HepG2 (cell line): Measurements from ENCODE around the gene EML2. TPM values are rescaled to one million over a fixed set of nuclear protein-coding genes. Genes with fewer than 3 reads are reported as not detected.

Experiments used
- ATAC-seq: fragments of 200-7000 bp; cut with Tn5 transposase; 3 replicates; pipeline ENCODE4 v1.9.1; 2020; ENCODE audit warnings: mild to moderate bottlenecking, moderate library complexity
- BruUV-seq: library from RNA; stranded (reverse); fragments of 400-500 nt; replicated peaks from 2 replicates; lab custom pipeline; 2021; lab: Mats Ljungman, UMichigan
- CTCF ChIA-PET: fragments of 300-600 bp; formaldehyde crosslinking; extraction: SDS; loops from one replicate; lab custom pipeline; 2021; ENCODE audit warnings: low total read pairs, inconsistent platforms, low intra/inter-chr PET ratio; lab: Yijun Ruan, JAX
- POLR2A ChIA-PET: fragments of 350-600 bp; sonication (Branson Sonifier 250); formaldehyde crosslinking; loops from one replicate; lab custom pipeline; 2020; ENCODE audit warnings: antibody characterized with exemption, inconsistent platforms; lab: Yijun Ruan, JAX
- DNase-seq: peaks from one replicate; pipeline ENCODE4 v3.0.0-alpha.2; 2015; ENCODE audit warnings: low spot score
- FAIRE-seq: peaks from 3 replicates; lab custom pipeline; 2011; peaks lifted over from hg19 to GRCh38; lab: Jason Lieb, UNC
- H2AFZ ChIP-seq: one replicate; pipeline ENCODE4 v1.6.1; 2011; ENCODE audit warnings: low read length, inconsistent platforms
- H3K27ac ChIP-seq: fragments of 300-600 bp; 3 replicates; pipeline ENCODE4 v1.8.0; 2011; ENCODE audit warnings: mixed run types, mild to moderate bottlenecking, mixed read lengths, low read length, inconsistent platforms; ENCODE audit not compliant: insufficient read depth; ENCODE audit errors: extremely low read length
- H3K27me3 ChIP-seq, 2 experiments: fragments of 200-600 bp in 1 of 2; 2 replicates in 1 of 2; 3 replicates in 1 of 2; pipeline versions ENCODE4 v1.6.0 to v1.8.0; 2011; ENCODE audit warnings: low read length in 2 of 2, mild to moderate bottlenecking in 2 of 2, moderate library complexity in 2 of 2, inconsistent platforms in 1 of 2; ENCODE audit not compliant: insufficient read depth in 2 of 2, control insufficient read depth in 1 of 2
- H3K36me3 ChIP-seq, 2 experiments: fragments of 200-600 bp in 1 of 2; replicated peaks in 1 of 2; 2 replicates in 1 of 2; 3 replicates in 1 of 2; pipeline versions ENCODE4 v1.5.1 to v1.8.0; 2011; ENCODE audit warnings: low read length in 2 of 2, inconsistent platforms in 1 of 2; ENCODE audit not compliant: insufficient read depth in 2 of 2, control insufficient read depth in 1 of 2
- H3K4me1 ChIP-seq: 2 replicates; pipeline ENCODE4 v1.5.1; 2012; ENCODE audit warnings: low read length, inconsistent platforms; ENCODE audit not compliant: insufficient read depth
- H3K4me2 ChIP-seq: 2 replicates; pipeline ENCODE4 v1.6.0; 2011; ENCODE audit warnings: low read depth, low read length, inconsistent platforms
- H3K4me3 ChIP-seq, 3 experiments: fragments of 200-600 bp in 1 of 3; sonication (generic), shearing (Covaris generic) in 1 of 3; replicated peaks in 1 of 3; 2 replicates each; pipeline ENCODE4 v1.5.1; 2011 to 2016; ENCODE audit warnings: low read length in 3 of 3, inconsistent platforms in 2 of 3, low read depth in 2 of 3, mild to moderate bottlenecking in 2 of 3, control low read depth in 1 of 3, mixed read lengths in 1 of 3; ENCODE audit not compliant: insufficient read depth in 1 of 3
- H3K79me2 ChIP-seq: one replicate; pipeline ENCODE4 v1.6.1; 2011; ENCODE audit warnings: low read length, inconsistent platforms; ENCODE audit not compliant: insufficient read depth
- H3K9ac ChIP-seq: 2 replicates; pipeline ENCODE4 v1.6.0; 2011; ENCODE audit warnings: mild to moderate bottlenecking, low read depth, low read length, inconsistent platforms; ENCODE audit not compliant: insufficient read depth
- H3K9me3 ChIP-seq: 2 replicates; pipeline ENCODE4 v1.5.1; 2012; ENCODE audit warnings: mild to moderate bottlenecking, low read length
- H4K20me1 ChIP-seq: 2 replicates; pipeline ENCODE4 v1.6.0; 2011; ENCODE audit warnings: inconsistent platforms, mild to moderate bottlenecking, low read length, moderate library complexity; ENCODE audit not compliant: insufficient read depth
- BRD4 ChIP-seq: sonication (generic); formaldehyde crosslinking; IDR thresholded peaks from 2 replicates; pipeline ENCODE4 v1.4.0; 2020; ENCODE audit warnings: missing genetic modification reagents
- CBFB ChIP-seq: sonication (generic); formaldehyde crosslinking; IDR thresholded peaks from 2 replicates; pipeline ENCODE4 v1.4.0; 2020; ENCODE audit warnings: missing genetic modification reagents
- HOMEZ ChIP-seq: IDR thresholded peaks from 2 replicates; pipeline ENCODE4 v1.6.1; 2016; ENCODE audit warnings: low read depth
- POLR2A ChIP-seq, 2 experiments: IDR thresholded peaks; 2 replicates each; pipeline ENCODE4 v1.6.1; 2011; ENCODE audit warnings: low read depth in 2 of 2, low read length in 2 of 2, mild to moderate bottlenecking in 1 of 2, moderate library complexity in 1 of 2; ENCODE audit not compliant: insufficient read depth in 1 of 2
- REPIN1 ChIP-seq: sonication (generic); formaldehyde crosslinking; IDR thresholded peaks from 2 replicates; pipeline ENCODE4 v1.8.0; 2022; ENCODE audit warnings: missing genetic modification reagents, low read depth, mild to moderate bottlenecking, borderline replicate concordance
- SALL1 ChIP-seq: sonication (generic); formaldehyde crosslinking; IDR thresholded peaks from 2 replicates; pipeline ENCODE4 v1.8.0; 2022; ENCODE audit warnings: mild to moderate bottlenecking, missing genetic modification reagents
- TAF1 ChIP-seq: sonication (generic); formaldehyde crosslinking; IDR thresholded peaks from 2 replicates; pipeline ENCODE4 v1.4.0; 2020; ENCODE audit warnings: missing genetic modification reagents
- TEAD3 ChIP-seq: optimal IDR thresholded peaks from 2 replicates; pipeline ENCODE3; 2016; ENCODE audit warnings: borderline replicate concordance
- TERF1 ChIP-seq: sonication (generic); formaldehyde crosslinking; IDR thresholded peaks from 2 replicates; pipeline ENCODE4 v1.8.0; 2022; ENCODE audit warnings: mild to moderate bottlenecking, missing genetic modification reagents, moderate library complexity
- TFDP2 ChIP-seq: sonication (generic); formaldehyde crosslinking; IDR thresholded peaks from 2 replicates; pipeline ENCODE4 v1.4.0; 2020; ENCODE audit warnings: missing genetic modification reagents
- THAP7 ChIP-seq: sonication (generic); formaldehyde crosslinking; IDR thresholded peaks from 2 replicates; pipeline ENCODE4 v1.8.1; 2023; ENCODE audit warnings: mild to moderate bottlenecking, missing genetic modification reagents
- ZBTB34 ChIP-seq: sonication (generic); formaldehyde crosslinking; IDR thresholded peaks from 2 replicates; pipeline ENCODE4 v1.8.0; 2022; ENCODE audit warnings: mild to moderate bottlenecking, missing genetic modification reagents
- ZNF232 ChIP-seq: sonication (generic); formaldehyde crosslinking; IDR thresholded peaks from 2 replicates; pipeline ENCODE4 v1.4.0; 2020; ENCODE audit warnings: missing genetic modification reagents, borderline replicate concordance
- ZNF24 ChIP-seq: fragments of 450-650 bp; IDR thresholded peaks from 2 replicates; pipeline ENCODE4 v1.6.1; 2017; ENCODE audit warnings: antibody characterized with exemption, mild to moderate bottlenecking
- ZNF263 ChIP-seq: sonication (generic); formaldehyde crosslinking; IDR thresholded peaks from 2 replicates; pipeline ENCODE4 v1.4.0; 2020; ENCODE audit warnings: missing genetic modification reagents
- ZNF264 ChIP-seq: sonication (generic); formaldehyde crosslinking; IDR thresholded peaks from 2 replicates; pipeline ENCODE4 v1.4.0; 2020; ENCODE audit warnings: missing genetic modification reagents
- ZNF749 ChIP-seq: sonication (generic); formaldehyde crosslinking; IDR thresholded peaks from 2 replicates; pipeline ENCODE4 v1.8.0; 2022; ENCODE audit warnings: mild to moderate bottlenecking, missing genetic modification reagents, moderate library complexity, borderline replicate concordance
- WGBS: methylation state at CpG from one replicate; pipeline ENCODE4 v1.1.6; 2017; ENCODE audit warnings: low lambda C conversion rate; 5-methylcytosine and 5-hydroxymethylcytosine counted together
- in situ Hi-C: cut with HindIII; loops from 2 replicates; pipeline ENCODE4 v1.10.0; 2017; ENCODE audit warnings: low pct_unique_long_range_greater_than_20kb; ENCODE audit not compliant: extremely low pct_ligation_motif_present
- intact Hi-C: fragments of 100-400 bp; cut with micrococcal nuclease; formaldehyde crosslinking; loops from one replicate; pipeline ENCODE4 v1.10.0; 2022; ENCODE audit not compliant: unreplicated experiment
- polyA plus RNA-seq, 8 experiments: library from polyadenylated mRNA; depleted of rRNA in 3 of 8; stranded (reverse) in 7 of 8; unstranded in 1 of 8; fragments of >200 nt; fragmentation: Illumina TruSeq in 4 of 8; extraction: Trizol in 4 of 8; gene quantifications; 2 replicates each; pipeline versions ENCODE4 v1.2.1 to v1.2.3, GENCODE V29; 2011 to 2016; ENCODE audit warnings: low read depth in 4 of 8, missing spikeins in 1 of 8, mixed read lengths in 1 of 8; ENCODE audit not compliant: insufficient read depth in 1 of 8
- total RNA-seq, 5 experiments: library from RNA; depleted of rRNA; stranded (reverse); fragments of >200 nt; fragmentation: Illumina TruSeq; extraction: Trizol; gene quantifications; 2 replicates each; pipeline ENCODE4 v1.2.3, GENCODE V29; 2016; ENCODE audit warnings: low read depth in 1 of 5

The EML2 gene
- total and polyA plus RNA-seq, 2 of the 13 experiments (the other 11 are each of a cell fraction or from before 2014, with no cell fraction given), result 7.3 to 12.9 TPM

- in situ Hi-C loops, result no loop called here
- Histone ChIP-seq H3K4me3 (peak overlapping the region; percentile 36 to 70 (median 47)), H4K20me1 (no peaks in the 10 kb centered on the region), H3K27ac (no peak overlapping the region), H3K27me3 (peaks cover 0 to 4% of the 10 kb centered on the region in 2 experiments; a peak in 3 of 5 replicates), H3K9ac (peak overlapping the region; percentile 54), H3K9me3 (no peaks in the 10 kb centered on the region), H2AFZ (peak overlapping the region; percentile 89), H3K4me2 (peak overlapping the region; percentile 74), H3K79me2 (no peaks in the 10 kb centered on the region), H3K36me3 (no peaks in the 10 kb centered on the region), H3K4me1 (peaks cover 11% of the 10 kb centered on the region; the same call in 1 of the 2 replicates)
- FAIRE-seq (peak; percentile 77), ATAC-seq (peak; percentile 82), DNase-seq (peak; percentile 60)
- intact Hi-C loops, result loop anchor here (1.0 kb wide), 1 partner anchor 36 kb away; no protein-coding TSS in a partner anchor
- BruUV-seq, result no TSS peak
- POLR2A ChIA-PET, result interaction anchor here (0.8 to 2.5 kb wide), 3 partner anchors 9 to 34 kb away, joined by 3 to 17 read pairs (median 4); partner anchors contain the start of gene EML2
- WGBS, result 19% methylated on average over 19 of the region's 28 CpGs
- CTCF ChIA-PET, result interaction anchor here (3.1 kb wide), 1 partner anchor 35 kb away, joined by 45 read pairs; no protein-coding TSS in a partner anchor
- TF ChIP-seq ZNF232 (CRISPR knock-in tag) (no peak), ZNF264 (CRISPR knock-in tag) (no peak), SALL1 (CRISPR knock-in tag) (peak; percentile 71), ZNF263 (0 out of 2 replicates have a peak, but pooled peaks have one; percentile 16), ZBTB34 (CRISPR knock-in tag) (0 out of 2 replicates have a peak, but pooled peaks have one; percentile 35), TEAD3 (CRISPR knock-in tag) (peak; percentile 62), ZNF749 (CRISPR knock-in tag) (no peak), TAF1 (CRISPR knock-in tag) (peak; percentile 40; the same call in 1 of the 2 replicates), HOMEZ (CRISPR knock-in tag) (no peak), POLR2A (IDR thresholded peaks at IDR 0.05; ENCODE audit: insufficient read depth in 1 of 2, low read depth in 2 of 2, low read length in 2 of 2) (peak; percentile 28 to 29; a peak in 1 of 4 replicates), REPIN1 (CRISPR knock-in tag) (peak; percentile 53; the same call in 1 of the 2 replicates), THAP7 (0 out of 2 replicates have a peak, but pooled peaks have one; percentile 45), TFDP2 (CRISPR knock-in tag) (0 out of 2 replicates have a peak, but pooled peaks have one; percentile 25), BRD4 (CRISPR knock-in tag) (no peak), ZNF24 (no peak), CBFB (CRISPR knock-in tag) (peak; percentile 40; the same call in 1 of the 2 replicates), TERF1 (no peak)
Measured at GRCh38 chr19:45607071-45608029, 31.8 kb downstream of the EML2 start.
